Measurements from ENCODE around the gene RBMS3.

- TF ChIP-seq ARNT (IDR thresholded peaks at IDR 0.05) (no peak), TARDBP (IDR thresholded peaks at IDR 0.05) (no peak)
Measured at GRCh38 chr3:29521751-29522150, 240.9 kb downstream of the RBMS3 start.

All from HEK293T (cell line).